Activated CD4-positive, CD25-positive, alpha-beta regulatory T cell (primary cell): ENCODE measurements around the gene WDR37.

ENCODE experiments used
- DNase-seq, 4 experiments: peaks; one replicate each; lab custom pipeline; 2025; lab: John Stamatoyannopoulos, UW

WDR37 gene

DNA sequence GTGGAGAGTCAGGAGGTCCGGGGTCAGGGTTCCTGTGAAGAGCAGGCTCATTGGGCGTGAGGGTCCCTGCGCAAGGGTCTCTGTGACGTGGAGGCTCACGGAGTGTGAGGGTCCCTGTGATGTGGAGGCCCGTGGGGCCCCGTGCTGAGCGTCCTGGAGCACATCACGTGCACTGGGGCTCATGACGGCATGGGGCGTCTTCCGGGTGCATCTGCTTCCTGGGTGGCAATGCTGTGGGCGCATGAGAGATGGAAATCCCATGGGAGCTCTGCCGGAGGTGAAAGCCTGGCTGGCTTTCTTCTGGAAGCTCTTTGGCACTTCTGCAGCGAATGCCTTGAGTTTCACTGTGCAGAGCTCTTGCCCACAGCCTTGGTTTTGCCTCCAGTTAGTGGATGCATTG is 71.4 kb downstream of the WDR37 start:
- no peak for DNase-seq

GRCh38 chr10:1128115-1128514 is 71.9 kb downstream of the WDR37 start:
- no peak for DNase-seq

- DNase-seq, result no peak
Measured at GRCh38 chr10:1128649-1129048, 72.5 kb downstream of the WDR37 start.

DNA sequence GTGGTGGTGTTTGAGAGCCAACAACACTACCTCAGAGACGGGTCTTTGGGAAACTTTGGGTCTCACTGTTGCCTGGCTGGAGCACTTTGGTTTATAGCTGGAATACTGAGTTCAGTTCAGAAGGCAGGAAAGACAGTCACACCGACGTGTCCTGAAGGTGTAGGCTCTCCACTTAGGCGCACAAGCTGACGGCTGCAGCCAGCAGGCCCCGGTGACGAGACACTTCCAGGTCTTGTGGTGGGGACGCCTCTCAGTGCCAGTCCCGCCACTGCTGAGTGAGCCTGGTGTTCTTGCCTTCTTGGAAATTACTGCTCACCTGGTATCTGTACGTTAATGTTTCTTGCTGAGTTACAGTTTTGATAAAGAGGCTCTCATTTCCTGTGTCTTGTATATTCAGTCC is 74.0 kb downstream of the WDR37 start:
- DNase-seq, result no peak

- no peak for DNase-seq
Measured at GRCh38 chr10:1130995-1131790, 75.0 kb downstream of the WDR37 start.

DNA sequence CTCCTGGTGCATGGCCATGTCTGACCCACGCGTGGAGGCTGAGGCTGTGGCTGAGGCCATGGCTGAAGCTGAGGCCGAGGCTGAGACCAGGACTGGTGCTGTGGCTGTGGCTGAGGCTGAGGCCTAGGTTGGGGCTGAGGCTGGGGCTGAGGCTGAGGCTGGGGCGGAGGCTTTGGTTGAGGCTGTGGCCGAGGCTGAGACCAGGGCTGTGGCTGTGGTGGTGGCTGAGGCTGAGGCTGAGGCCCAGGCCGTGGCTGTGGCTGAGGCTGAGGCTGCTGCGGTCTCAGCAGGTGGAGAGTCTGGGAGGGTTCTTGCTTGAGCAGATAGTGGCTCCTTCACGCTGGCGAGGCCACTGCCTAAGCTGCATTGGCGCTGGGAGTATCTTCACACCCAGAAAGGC is 76.4 kb downstream of the WDR37 start:
- DNase-seq, result no peak

DNA sequence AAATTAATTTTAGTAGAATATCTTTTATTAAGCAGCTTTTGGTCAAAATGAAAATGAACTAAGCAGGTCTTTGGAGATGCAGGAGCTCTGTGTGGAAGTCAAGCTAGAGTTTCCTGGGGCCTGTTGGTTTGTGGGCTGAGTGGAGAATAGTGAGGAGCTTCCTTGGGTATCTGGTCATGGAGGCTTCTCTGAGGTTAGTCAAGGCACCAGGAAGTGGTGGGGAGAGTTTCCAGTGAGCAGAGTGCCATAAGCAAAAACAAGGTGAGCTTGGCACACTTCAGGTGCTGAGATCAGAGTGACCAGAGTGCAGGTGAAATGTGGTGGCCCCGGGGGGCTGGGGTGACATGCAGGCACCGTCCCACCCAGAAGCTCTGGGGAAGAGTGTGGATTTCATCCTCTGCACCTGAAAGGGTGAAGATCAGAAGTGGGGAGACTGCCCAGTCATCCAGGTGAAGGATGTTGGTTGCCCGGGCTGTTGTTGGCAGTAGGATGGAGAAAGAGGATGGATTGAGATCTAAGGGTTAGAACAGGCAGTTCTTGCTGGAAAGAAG is 77.4 kb downstream of the WDR37 start:
- DNase-seq, result no peak

DNA sequence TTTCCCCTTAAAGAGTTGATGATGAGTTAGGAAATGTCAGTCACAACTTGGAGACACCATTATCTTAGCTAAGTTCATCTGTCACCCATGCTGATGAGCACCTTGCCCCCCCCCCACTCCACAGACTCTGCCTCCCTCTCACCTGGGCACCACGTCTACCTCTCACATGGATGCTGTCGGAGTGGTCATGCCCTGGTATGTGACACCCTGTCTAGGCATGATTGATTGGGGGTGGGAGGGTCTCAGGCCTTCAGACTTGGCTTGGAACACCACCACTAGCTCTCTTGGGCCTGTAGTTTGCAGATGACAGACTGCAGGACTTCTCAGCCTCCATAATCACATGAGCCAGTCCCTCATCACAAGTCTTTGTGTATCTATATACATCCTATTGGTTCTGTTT is 78.0 kb downstream of the WDR37 start:
- DNase-seq, result no peak

- no peak for DNase-seq
Measured at GRCh38 chr10:1136268-1136667, 80.1 kb downstream of the WDR37 start.

GRCh38 chr10:1137499-1138163 is 81.4 kb downstream of the WDR37 start:
- DNase-seq, result no peak

DNA sequence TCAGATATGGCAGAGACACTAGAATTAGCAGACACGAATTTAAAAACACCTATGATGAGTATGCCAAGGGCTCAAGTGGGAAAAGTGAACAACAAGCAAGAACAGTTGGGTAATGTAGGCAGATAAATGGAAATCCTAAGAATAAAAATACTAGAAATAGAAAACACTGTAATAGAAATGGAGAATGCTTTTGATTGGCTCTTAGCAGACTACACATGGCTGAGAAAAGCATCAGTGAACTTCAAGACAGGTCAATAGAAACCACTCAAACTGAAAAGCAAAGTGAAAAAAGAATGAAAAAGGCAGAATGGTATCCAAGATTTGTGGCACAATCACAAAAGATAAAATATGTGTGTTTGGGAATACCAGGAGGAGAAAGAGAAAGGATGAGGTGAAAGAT is 82.3 kb downstream of the WDR37 start:
- no peak for DNase-seq

- no peak for DNase-seq
Measured at GRCh38 chr10:1141261-1141660, 85.1 kb downstream of the WDR37 start.

GRCh38 chr10:1141701-1142100 is 85.5 kb downstream of the WDR37 start:
- DNase-seq, result no peak

GRCh38 chr10:1142596-1142995 is 86.4 kb downstream of the WDR37 start:
- DNase-seq, result no peak

- no peak for DNase-seq
Measured at GRCh38 chr10:1147810-1148209, 91.6 kb downstream of the WDR37 start.

DNA sequence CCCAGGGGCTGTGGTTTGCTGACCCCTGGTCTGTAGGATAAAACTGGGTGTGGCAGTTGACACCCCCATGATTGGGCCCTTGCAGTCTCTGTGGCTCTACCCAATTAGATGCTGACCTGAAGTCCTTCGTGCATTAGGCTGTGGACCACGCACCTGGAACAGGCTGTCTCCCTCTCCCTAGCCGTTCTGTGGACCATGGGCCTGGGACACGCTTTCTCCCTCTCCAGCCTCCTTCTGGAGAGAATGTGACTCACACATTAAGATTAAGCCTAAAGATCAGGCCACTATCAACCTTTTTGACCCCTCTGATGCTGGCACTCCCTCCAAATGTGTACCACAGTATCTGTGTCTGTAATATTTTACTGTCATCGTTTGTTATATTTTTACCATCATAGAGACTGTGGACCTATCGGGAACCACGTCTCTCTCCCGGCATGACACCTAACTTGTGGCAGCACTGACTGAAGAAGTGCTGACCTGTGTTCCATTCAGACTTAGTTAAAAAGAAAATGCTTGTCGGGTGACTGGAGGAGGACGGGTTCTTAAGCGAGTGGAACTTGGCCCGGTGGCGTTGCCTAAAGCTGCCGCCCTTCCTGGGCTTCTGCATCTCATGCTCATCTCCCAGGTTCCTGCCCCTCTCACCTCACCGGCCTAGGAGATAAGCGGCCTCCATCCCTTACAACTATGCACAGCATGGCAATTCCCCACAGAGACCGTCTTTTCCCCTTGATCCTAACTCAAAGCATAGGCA is 92.8 kb downstream of the WDR37 start:
- no peak for DNase-seq

DNA sequence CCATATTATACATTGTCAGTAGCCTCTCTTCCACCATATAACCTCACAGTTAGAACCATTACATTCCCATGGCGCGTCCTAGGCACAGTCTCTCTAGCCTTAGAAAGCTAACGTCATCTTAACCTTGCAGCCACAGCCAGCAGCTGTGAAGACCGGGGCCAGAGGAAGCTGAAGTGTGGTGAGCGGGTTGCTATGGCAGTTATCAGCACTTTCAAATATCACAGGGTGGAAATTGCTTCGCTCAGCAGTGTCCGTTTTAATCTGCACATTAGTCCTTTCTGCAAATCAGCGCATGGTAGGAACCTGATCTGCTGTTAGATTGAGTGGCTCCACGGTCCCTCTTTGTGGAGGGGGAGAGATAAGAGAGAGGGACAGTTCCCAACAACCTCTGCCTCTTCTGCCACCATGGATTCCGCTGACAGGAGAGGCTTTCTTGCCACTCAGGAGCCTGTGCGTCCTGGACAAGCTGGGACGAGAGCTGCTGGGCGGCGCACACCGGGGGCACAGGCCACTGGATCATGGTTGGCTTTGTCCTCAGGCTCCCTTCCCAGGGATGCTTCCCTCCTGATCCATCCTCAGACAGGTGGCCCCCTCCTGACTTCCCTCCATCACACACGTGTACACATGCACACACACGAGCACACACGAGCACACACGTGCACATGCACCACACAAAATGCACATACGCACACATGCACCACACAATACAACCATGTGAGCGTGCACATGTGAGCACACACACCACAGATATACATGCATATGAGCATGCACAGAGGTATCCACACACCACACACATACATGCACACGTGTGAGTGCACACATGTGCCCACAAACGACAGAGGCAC is 93.8 kb downstream of the WDR37 start:
- DNase-seq, result no peak

DNA sequence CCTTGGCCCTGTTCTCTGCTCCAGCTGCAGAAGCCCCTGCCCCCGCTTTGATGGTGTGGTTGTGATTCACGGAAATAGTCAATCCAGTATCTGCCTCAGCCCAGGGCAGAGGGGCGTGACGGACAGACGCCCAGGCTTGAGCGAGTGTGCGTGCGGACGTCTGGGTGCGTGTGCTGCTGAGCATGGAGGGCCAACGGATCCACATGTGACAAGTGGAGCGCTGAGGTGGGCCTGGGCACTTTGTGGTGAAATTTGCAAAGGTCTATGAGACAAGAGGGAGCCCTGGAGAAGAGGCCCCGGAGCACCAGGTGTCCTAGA is 94.4 kb downstream of the WDR37 start:
- DNase-seq, result no peak

DNA sequence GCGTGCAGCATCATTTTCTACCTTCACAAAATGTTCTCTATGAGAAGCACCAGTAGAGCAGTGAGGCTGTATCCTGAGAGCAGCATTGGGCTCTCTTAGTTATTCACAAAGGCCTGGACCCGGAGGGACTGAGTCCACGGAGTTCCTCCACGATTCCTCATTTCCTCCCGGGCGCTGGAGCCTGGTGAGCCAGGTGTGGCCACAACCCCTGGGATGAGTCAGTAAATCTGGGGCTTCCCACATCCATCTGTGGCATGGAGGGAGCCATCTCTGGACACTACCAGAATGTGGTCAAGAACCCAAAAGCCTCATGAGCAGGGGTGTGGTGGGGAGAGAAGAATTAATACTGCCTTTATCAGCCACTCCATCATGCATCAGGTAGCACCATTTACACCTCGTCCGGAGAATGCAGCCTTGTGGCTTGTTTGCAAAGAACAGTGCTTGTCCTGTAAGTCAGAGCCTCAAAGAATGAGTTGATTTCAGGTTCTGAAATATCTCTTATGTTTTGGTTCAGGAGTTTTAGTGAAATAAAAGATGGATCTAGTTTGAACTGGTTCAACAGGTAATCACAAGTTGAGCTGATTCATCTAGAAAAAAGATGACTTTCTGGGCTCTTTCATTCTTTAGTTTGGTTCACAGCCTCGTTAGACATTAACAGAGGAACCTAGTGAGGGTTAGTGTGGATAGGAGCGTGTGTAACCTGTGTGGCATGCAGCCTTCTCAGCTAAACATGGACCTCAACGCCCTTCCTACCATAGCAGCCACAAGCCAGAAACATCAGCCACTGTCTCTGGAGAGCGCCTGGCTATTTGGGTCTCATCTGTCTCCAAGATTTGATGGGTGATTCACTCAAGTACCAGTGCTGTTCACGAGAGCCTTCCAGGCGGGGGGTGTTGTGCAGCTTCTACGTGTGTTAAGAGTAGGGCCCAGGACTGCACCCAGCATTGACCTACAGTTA is 95.2 kb downstream of the WDR37 start:
- no peak for DNase-seq

DNA sequence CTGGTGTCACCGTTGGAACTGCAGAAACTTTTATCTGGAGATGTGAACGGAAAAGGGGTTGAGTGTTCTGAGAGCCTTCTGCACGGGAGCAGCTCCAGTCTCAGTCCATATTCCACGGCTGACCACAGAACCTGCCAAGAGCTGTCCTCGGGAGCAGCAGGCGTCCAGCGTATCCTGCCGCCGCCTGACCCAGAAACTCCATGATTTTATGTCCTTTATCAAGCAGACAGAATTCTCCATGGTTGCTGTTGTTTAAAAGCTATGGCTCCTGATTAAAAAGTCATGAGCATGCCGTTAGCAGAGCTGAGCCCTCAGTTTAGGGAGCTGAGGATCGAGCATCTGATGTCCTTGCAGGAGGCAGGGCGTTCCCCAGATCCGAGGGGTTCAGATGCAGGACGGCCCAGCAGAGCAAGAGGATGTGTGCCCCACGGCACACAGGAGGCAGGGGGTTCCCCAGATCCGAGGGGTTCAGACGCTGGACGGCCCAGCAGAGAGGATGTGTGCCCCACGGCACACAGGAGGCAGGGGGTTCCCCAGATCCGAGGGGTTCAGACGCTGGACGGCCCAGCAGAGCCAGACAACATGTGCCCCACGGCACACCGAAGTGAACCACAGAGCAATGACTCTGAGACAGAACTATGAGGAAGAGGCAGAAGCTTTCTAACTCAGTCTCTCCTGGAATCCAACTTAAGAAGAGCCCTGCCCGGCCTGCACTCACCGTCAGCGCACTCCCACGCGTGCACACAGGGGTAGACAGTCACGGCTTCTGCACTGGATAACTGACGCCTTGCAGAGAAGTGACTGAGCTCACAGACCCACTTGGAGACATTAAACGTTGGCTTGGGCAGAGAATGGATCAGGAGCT is 96.4 kb downstream of the WDR37 start:
- DNase-seq, result no peak
